Measurements from ENCODE around the gene ZCCHC7.

Gene ZCCHC7

DNA sequence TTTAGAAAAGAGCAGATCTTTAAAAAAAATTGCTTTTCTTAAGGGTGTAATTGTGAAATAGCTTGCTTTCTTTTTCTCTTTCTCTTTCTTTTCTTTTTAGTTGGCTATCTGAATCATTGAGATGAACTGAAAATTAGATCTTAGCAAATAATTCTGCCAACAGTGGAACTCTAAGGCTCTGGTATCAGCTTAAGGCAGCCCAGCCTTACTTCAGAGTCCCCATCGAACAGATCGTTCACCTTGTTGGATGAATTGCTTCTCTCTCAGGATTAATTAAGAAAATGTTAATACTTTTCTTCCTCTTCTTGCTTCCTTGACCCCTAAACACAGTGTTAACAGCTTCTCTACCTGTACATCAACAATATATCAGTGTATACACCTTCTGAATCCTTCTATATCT is 92.1 kb downstream of the ZCCHC7 start:
- no peak for DNase-seq

GRCh38 chr9:37215381-37215780 is 95.0 kb downstream of the ZCCHC7 start:
- DNase-seq, result no peak

DNA sequence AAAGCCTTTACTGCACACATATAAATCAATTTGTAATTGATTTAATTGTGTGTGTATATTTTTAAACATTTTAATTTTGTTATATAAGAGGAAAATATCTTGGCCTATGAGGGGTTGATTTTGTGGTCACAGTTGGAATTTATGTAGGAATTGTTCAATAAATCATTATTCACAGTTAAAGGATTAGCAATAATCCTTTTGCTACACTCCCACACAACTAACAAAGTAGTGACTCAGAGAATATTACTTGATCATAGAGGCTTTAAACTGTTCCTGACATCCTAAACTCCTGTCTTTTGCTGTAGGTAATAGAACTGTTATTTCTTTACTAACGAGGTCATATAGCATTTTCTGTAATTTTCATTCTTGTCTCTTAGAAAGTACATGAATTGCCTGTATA is 95.5 kb downstream of the ZCCHC7 start:
- DNase-seq, result no peak

DNA sequence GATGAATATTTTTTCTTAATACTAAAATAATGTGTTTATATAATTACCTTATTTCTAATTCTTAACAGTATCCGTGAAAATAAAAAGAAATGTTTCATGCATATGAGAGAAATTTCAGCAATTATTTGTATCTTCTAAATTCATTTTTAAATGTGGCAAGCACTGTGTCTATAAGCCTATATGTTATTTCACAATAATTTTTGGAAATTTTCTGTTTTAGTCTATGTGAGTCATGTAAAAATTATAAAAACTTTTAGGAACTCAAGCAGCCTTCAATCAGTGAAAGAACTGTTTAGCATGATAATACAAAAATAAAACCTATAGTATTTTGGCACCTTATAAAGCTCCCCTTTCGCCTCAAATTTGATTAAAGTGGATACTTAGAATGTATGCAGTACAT is 96.8 kb downstream of the ZCCHC7 start:
- DNase-seq, result no peak

DNA sequence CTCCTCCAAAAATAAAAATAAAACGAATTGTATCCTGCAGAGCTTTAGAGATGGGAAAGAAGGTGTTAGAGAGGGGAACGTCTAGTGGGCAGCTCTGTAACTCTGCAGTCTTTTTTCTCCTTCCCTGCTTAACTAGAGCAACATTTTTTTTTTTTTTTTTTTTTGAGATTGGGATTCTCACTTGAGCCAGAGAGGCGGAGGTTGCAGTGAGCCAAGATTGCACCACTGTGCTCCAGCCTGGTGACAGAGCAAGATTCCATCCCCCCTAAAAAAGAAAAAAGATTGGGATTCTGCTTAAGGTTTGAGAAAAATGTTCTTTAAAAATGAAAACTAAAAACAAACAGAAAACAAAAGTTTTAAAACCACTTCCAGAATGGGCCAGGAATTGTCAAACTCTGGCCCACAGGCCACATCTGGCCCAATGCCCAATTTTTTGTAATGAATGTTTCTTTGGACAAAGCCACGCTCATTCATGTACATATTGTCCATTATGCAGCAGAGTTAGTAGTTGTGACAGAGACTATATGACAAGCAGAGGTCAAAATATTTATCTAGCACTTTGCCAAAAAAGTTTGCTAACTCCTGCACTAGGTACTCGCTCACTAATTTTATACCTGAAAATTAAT is 98.5 kb downstream of the ZCCHC7 start:
- no peak for DNase-seq

GRCh38 chr9:37220971-37221370 is 100.6 kb downstream of the ZCCHC7 start:
- no peak for DNase-seq

GRCh38 chr9:37221489-37222106 is 101.2 kb downstream of the ZCCHC7 start:
- DNase-seq, result no peak

GRCh38 chr9:37229455-37229854 is 109.1 kb downstream of the ZCCHC7 start:
- DNase-seq, result no peak

DNA sequence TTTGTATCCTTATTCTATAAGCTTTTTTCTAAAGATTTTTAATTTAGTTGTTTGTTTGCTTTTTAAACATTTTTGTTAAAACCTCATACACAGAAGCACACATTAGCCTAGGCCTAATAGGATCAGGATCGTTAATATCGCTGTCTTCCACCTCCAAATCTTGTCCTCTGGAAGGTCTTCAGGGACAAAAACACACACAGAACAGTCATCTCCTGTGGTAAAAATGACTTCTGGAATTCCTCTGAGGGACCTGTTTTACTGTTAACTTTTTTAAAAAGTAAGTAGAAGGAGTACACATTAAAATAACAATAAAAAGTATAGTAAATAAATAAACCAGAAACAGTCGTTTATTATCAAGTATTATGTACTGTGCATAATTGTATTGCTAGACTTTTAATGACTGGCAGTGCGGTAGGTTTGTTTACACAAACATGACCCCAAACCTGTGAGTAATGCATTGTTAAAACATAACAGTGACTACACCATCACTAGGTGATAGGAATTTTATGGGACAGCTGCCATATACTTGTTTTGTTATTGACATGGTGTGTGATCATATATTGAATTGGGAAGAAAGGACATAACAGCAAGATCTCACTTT is 109.6 kb downstream of the ZCCHC7 start:
- DNase-seq, result no peak

DNA sequence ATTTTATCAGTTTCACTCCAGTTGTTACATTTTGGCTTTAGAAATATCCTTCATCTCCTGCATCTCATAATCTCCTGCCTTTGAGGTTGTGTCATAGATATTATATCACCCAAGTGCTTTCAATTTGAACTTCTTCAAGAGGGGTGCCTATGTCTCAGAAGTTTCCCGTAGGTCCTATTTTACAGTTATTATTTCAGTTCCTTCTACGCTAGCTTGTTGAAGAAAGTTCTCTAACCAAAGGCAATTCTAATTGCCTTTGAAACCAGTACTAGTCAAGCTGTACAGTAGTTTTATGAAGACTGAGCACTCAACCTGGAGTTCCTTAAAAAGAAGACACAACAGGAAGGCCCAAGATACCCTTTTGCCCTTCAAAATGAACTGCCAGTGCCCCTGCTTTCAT is 116.4 kb downstream of the ZCCHC7 start:
- DNase-seq, result no peak

GRCh38 chr9:37238122-37238521 is 117.7 kb downstream of the ZCCHC7 start:
- DNase-seq, result no peak

DNA sequence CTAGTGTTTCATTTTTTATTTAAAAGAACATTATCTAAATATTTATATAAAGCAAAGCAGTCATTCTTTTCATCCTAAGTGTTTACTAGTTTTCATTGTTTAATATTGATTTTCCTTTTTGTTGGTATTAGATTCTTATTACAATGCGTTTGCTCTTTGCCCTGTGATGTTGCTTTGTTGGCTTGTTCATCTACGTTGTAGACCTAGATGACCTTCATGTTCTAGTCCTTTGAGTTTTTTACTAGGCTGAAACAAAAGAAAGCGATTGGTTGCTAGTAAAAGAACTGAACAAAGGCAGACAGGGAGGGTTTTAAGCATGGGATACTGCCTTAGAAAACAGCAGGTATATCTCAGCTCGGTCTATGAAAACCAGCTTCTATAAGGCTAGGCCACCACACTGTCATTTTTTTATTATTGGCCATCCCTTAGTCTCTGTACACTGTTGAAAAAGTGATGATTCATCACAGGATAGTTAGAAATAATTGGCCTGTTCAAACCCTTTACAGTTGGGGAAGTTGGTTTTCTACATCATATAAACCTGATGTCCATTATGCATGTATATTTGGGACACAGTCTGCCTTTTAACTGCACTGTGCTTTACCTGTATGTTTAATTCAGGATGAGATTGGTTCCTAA is 119.0 kb downstream of the ZCCHC7 start:
- no peak for DNase-seq

- no peak for DNase-seq
These were observed 119.5 kb downstream of the ZCCHC7 start for GRCh38 chr9:37239921-37240320.

- DNase-seq, result no peak
These were observed 121.0 kb downstream of the ZCCHC7 start for GRCh38 chr9:37241340-37241739.

GRCh38 chr9:37242089-37242488 is 121.7 kb downstream of the ZCCHC7 start:
- DNase-seq, result no peak

DNA sequence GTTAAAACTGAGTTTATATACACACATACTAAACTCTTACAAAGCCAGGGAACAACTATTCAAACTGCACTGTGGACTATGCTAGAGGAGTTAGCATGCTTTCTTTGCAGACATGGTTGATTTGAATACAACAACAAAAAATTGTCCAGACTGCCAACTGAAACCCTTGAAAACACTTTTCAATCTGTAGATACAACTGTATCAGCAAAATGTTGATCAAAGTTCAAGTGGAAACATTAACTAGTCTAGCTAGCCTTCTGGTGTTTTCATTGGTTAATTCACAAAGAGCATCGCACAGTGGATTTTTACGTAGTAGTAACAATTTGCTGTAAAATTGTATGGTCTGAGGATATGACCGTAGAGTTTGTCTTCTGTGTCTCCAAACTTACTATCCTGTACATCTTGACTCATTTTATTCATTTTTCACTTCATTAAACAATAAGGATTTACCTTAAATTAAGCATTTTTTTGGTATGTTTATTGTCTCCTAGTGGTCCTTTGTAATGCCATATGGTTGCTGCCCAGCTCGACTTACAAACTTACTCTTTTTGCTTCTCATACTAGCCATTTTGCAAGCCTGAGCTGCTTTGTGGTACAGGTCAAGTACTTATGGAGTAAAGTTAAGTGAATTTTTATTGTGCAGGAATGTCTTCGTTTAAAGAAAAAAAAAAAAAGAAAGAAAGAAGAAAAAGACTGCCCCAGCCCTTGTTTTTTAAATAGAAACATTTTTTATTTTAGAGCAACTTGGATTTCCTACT is 123.4 kb downstream of the ZCCHC7 start:
- no peak for DNase-seq

GRCh38 chr9:37246826-37247225 is 126.5 kb downstream of the ZCCHC7 start:
- no peak for DNase-seq

GRCh38 chr9:37248651-37249163 is 128.3 kb downstream of the ZCCHC7 start:
- no peak for DNase-seq

GRCh38 chr9:37251452-37251851 is 131.1 kb downstream of the ZCCHC7 start:
- DNase-seq, result no peak

DNA sequence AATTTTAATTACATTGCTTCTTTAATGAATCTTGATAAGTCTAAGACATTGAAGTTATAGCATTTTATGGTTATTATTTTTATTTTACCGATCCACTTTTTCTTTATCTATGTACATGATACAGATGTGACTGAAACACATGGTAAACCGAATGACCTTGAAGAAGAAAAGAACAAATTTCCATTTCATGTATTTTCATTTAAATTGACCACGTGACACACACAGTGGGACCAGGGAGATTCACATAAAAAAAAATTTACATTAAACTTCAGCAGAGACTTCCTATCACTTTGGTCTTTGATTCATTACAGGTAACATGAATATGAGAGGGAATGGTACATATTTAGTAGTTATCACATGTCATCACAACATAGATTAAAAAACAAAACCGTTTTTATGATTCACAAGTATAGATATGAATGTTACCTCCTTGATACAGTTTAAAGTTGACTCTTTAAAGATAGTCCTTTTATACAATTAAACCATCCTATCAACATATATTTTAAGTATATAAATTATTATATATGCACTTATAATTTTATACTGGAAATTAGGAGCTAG is 133.1 kb downstream of the ZCCHC7 start:
- DNase-seq, result no peak

- no peak for DNase-seq
These were observed 134.8 kb downstream of the ZCCHC7 start for GRCh38 chr9:37255187-37255586.

GRCh38 chr9:37255944-37256862 is 135.8 kb downstream of the ZCCHC7 start:
- no peak for DNase-seq

All from stimulated activated naive CD4-positive, alpha-beta T cell (primary cell).